H1 (cell line): ENCODE results near the gene PPP1R1A. TPM values are rescaled to one million over a fixed set of nuclear protein-coding genes. Genes with fewer than 3 reads are reported as not detected.

ENCODE experiments used
- CTCF ChIA-PET: fragments of 300-600 bp; sonication (Branson Sonifier 250); formaldehyde crosslinking; loops from one replicate; lab custom pipeline; 2021; ENCODE audit not compliant: partially characterized antibody; lab: Charles Lee
- POLR2A ChIA-PET: fragments of 300-600 bp; sonication (Branson Sonifier 250); formaldehyde crosslinking; loops from one replicate; lab custom pipeline; 2021; ENCODE audit warnings: inconsistent platforms; ENCODE audit not compliant: partially characterized antibody; lab: Charles Lee
- DNase-seq, 2 experiments: peaks; one replicate each; pipeline versions ENCODE4 v3.0.0 to v3.0.0-alpha.2; 2010 to 2022; ENCODE audit warnings: low spot score in 2 of 2, low read depth in 1 of 2, mixed read lengths in 1 of 2
- FAIRE-seq: peaks from 2 replicates; lab custom pipeline; 2011; peaks lifted over from hg19 to GRCh38; lab: Jason Lieb, UNC
- H2AFZ ChIP-seq: 2 replicates; pipeline ENCODE4 v1.8.1; 2012; ENCODE audit warnings: low read length, inconsistent platforms
- H2AK5ac ChIP-seq: 2 replicates; pipeline ENCODE4 v1.6.1; 2013; ENCODE audit warnings: low read depth, low read length
- H2BK120ac ChIP-seq: replicated peaks from 2 replicates; pipeline ENCODE3; 2013; ENCODE audit warnings: low read depth, low read length, inconsistent platforms
- H2BK12ac ChIP-seq: 2 replicates; pipeline ENCODE4 v1.6.1; 2013; ENCODE audit warnings: low read depth, low read length
- H2BK15ac ChIP-seq: 2 replicates; pipeline ENCODE4 v1.6.1; 2013; ENCODE audit warnings: low read length
- H2BK20ac ChIP-seq: 2 replicates; pipeline ENCODE4 v1.6.1; 2013; ENCODE audit warnings: low read length
- H2BK5ac ChIP-seq: 2 replicates; pipeline ENCODE4 v1.6.1; 2013; ENCODE audit warnings: low read depth, low read length
- H3K14ac ChIP-seq: 2 replicates; pipeline ENCODE4 v1.6.1; 2013; ENCODE audit warnings: inconsistent platforms; ENCODE audit not compliant: insufficient read length
- H3K18ac ChIP-seq: 2 replicates; pipeline ENCODE4 v1.6.1; 2013; ENCODE audit warnings: low read length; ENCODE audit errors: extremely low read depth
- H3K23ac ChIP-seq: 2 replicates; pipeline ENCODE4 v1.6.1; 2013; ENCODE audit warnings: inconsistent platforms; ENCODE audit not compliant: insufficient read length
- H3K23me2 ChIP-seq: 2 replicates; pipeline ENCODE4 v1.6.1; 2013; ENCODE audit warnings: low read depth, low read length
- H3K27ac ChIP-seq: 2 replicates; pipeline ENCODE4 v1.6.1; 2011; ENCODE audit warnings: low read depth, low read length, inconsistent platforms
- H3K27me3 ChIP-seq, 4 experiments: replicated peaks in 1 of 4; 1 replicate in 1 of 4; 2 replicates in 3 of 4; pipeline versions ENCODE4 v1.6.1 to v1.8.1; 2011 to 2013; ENCODE audit warnings: low read length in 3 of 4, mild to moderate bottlenecking in 3 of 4, inconsistent platforms in 2 of 4, mixed read lengths in 2 of 4, moderate library complexity in 1 of 4; ENCODE audit not compliant: control insufficient read depth in 3 of 4, insufficient read depth in 3 of 4; ENCODE audit errors: extremely low read depth in 1 of 4
- H3K36me3 ChIP-seq, 4 experiments: 2 replicates each; pipeline versions ENCODE4 v1.6.1 to v1.8.1; 2011 to 2013; ENCODE audit warnings: mild to moderate bottlenecking in 4 of 4, low read length in 3 of 4, moderate library complexity in 2 of 4, control low read depth in 1 of 4, inconsistent platforms in 1 of 4; ENCODE audit not compliant: insufficient read depth in 4 of 4, control insufficient read depth in 2 of 4
- H3K4ac ChIP-seq: replicated peaks from 2 replicates; pipeline ENCODE3; 2013; ENCODE audit warnings: low read length, low read depth, mixed read lengths, inconsistent platforms; ENCODE audit not compliant: insufficient read length
- H3K4me1 ChIP-seq, 4 experiments: replicated peaks in 1 of 4; 1 replicate in 1 of 4; 2 replicates in 3 of 4; pipeline versions ENCODE4 v1.6.1 to v1.8.1; 2011 to 2013; ENCODE audit warnings: low read length in 3 of 4, inconsistent platforms in 2 of 4, mixed read lengths in 1 of 4; ENCODE audit not compliant: insufficient read depth in 4 of 4, control insufficient read depth in 3 of 4
- H3K4me2 ChIP-seq, 2 experiments: 2 replicates each; pipeline versions ENCODE4 v1.6.1 to v1.8.1; 2011 to 2013; ENCODE audit warnings: low read depth in 2 of 2, low read length in 2 of 2, control low read depth in 1 of 2, inconsistent platforms in 1 of 2, mild to moderate bottlenecking in 1 of 2; ENCODE audit not compliant: insufficient read depth in 1 of 2
- H3K4me3 ChIP-seq, 4 experiments: fragments of 200-600, 300-600 bp in 1 of 4; sonication (generic), shearing (Covaris generic), sonication (Bioruptor Twin) in 1 of 4; 2 replicates each; pipeline versions ENCODE4 v1.5.1 to v1.8.1; 2011 to 2016; ENCODE audit warnings: low read length in 4 of 4, low read depth in 3 of 4, control low read depth in 2 of 4, inconsistent platforms in 2 of 4, mild to moderate bottlenecking in 2 of 4, mixed read lengths in 1 of 4, moderate library complexity in 1 of 4; ENCODE audit not compliant: insufficient read depth in 2 of 4; ENCODE audit errors: extremely low read depth in 1 of 4
- H3K56ac ChIP-seq: replicated peaks from 2 replicates; pipeline ENCODE3; 2013; ENCODE audit warnings: low read depth, mild to moderate bottlenecking, mixed read lengths, low read length, inconsistent platforms; ENCODE audit not compliant: insufficient read length
- H3K79me1 ChIP-seq: 2 replicates; pipeline ENCODE4 v1.6.1; 2013; ENCODE audit warnings: low read depth, low read length, control low read depth
- H3K79me2 ChIP-seq, 2 experiments: 2 replicates each; pipeline versions ENCODE4 v1.6.1 to v1.8.1; 2012 to 2013; ENCODE audit warnings: low read length in 2 of 2, mild to moderate bottlenecking in 2 of 2, inconsistent platforms in 1 of 2; ENCODE audit not compliant: insufficient read depth in 2 of 2, control insufficient read depth in 1 of 2
- H3K9ac ChIP-seq, 4 experiments: replicated peaks in 1 of 4; 1 replicate in 1 of 4; 2 replicates in 3 of 4; pipeline versions ENCODE4 v1.6.1 to v1.8.1; 2011 to 2013; ENCODE audit warnings: low read depth in 3 of 4, low read length in 3 of 4, control low read depth in 2 of 4, mild to moderate bottlenecking in 2 of 4, moderate library complexity in 2 of 4, inconsistent platforms in 1 of 4; ENCODE audit errors: extremely low read depth in 1 of 4
- H3K9me3 ChIP-seq, 2 experiments: 2 replicates each; pipeline versions ENCODE4 v1.6.1 to v1.8.1; 2012 to 2013; ENCODE audit warnings: mild to moderate bottlenecking in 2 of 2, moderate library complexity in 2 of 2, control low read depth in 1 of 2, inconsistent platforms in 1 of 2, low read depth in 1 of 2, low read length in 1 of 2, mixed read lengths in 1 of 2; ENCODE audit not compliant: insufficient read depth in 2 of 2
- H4K20me1 ChIP-seq, 2 experiments: replicated peaks in 1 of 2; 2 replicates each; pipeline versions ENCODE3 to v1.8.1; 2011 to 2013; ENCODE audit warnings: inconsistent platforms in 2 of 2, low read length in 2 of 2, mild to moderate bottlenecking in 1 of 2; ENCODE audit not compliant: insufficient read depth in 2 of 2, control insufficient read depth in 1 of 2
- H4K5ac ChIP-seq: 2 replicates; pipeline ENCODE4 v1.6.1; 2013; ENCODE audit warnings: low read length, low read depth, mixed read lengths, inconsistent platforms; ENCODE audit not compliant: insufficient read length
- H4K8ac ChIP-seq: 2 replicates; pipeline ENCODE4 v1.8.0; 2013; ENCODE audit warnings: mild to moderate bottlenecking, moderate library complexity, low read length, inconsistent platforms; ENCODE audit not compliant: insufficient read depth; ENCODE audit errors: extremely low read depth
- H4K91ac ChIP-seq: replicated peaks from 2 replicates; pipeline ENCODE3; 2013; ENCODE audit warnings: low read length, mixed read lengths, inconsistent platforms; ENCODE audit not compliant: insufficient read length
- BACH1 ChIP-seq: IDR thresholded peaks from 2 replicates; pipeline ENCODE4 v1.6.1; 2012; ENCODE audit warnings: low read length, improper control_type of control experiment
- ZNF274 ChIP-seq: IDR thresholded peaks from 2 replicates; pipeline ENCODE4 v1.7.0; 2012; ENCODE audit warnings: low read length, borderline replicate concordance; ENCODE audit errors: extremely low read depth
- whole genome bisulfite sequencing, 2 experiments: shearing (Covaris generic) in 1 of 2; methylation state at CpG; one replicate each; pipeline versions ENCODE4 v1.1.6 to v1.1.7; 2013 to 2015; ENCODE audit warnings: low lambda C conversion rate in 2 of 2, mixed read lengths in 2 of 2, inconsistent platforms in 1 of 2, low coverage in 1 of 2, missing lambda C conversion rate in 1 of 2; ENCODE audit not compliant: insufficient replicate concordance in 2 of 2, insufficient coverage in 1 of 2, insufficient read length in 1 of 2; ENCODE audit errors: extremely low coverage in 1 of 2, missing lambda C conversion rate in 1 of 2; 5-methylcytosine and 5-hydroxymethylcytosine counted together
- polyA plus RNA-seq, 7 experiments: library from polyadenylated mRNA; depleted of rRNA in 3 of 7; stranded (reverse) in 5 of 7; unstranded in 2 of 7; fragments of >200 nt in 5 of 7; fragments of 200-250 nt in 2 of 7; gene quantifications; 1 replicate in 5 of 7; 2 replicates in 1 of 7; 4 replicates in 1 of 7; pipeline versions ENCODE4 v1.2.1 to v1.2.3, GENCODE V29; 2011 to 2013; ENCODE audit warnings: missing spikeins in 2 of 7, mixed read lengths in 2 of 7
- total RNA-seq: library from RNA; stranded (reverse); fragmentation: NEBNext Ultra II Directional; extraction: Animal tissue kit (Norgen Biotek cat#: 25700); gene quantifications from 2 replicates; pipeline ENCODE4 v1.2.1, GENCODE V29; 2021

The PPP1R1A gene
- total and polyA plus RNA-seq, 2 of the 8 experiments (the other 6 are each of a cell fraction or from before 2014, with no cell fraction given): 5.8 to 13.1 TPM

GRCh38 chr12:54602661-54603060 is 14.2 kb upstream of the PPP1R1A start:
- Histone ChIP-seq H3K9me3 (no peaks in the 10 kb centered on the region), H2AK5ac (no peak overlapping the region), H3K4me3 (no peak overlapping the region), H2BK5ac (no peak overlapping the region), H3K27me3 (peaks cover 0 to 5% (median under 1%) of the 10 kb centered on the region in 4 experiments; a peak in 3 of 7 replicates)
- 71% methylated on average over 2 of the region's 2 CpGs; no CpG with 5 or more reads in 1 of the 2 experiments for WGBS, 2 experiments
- TF ChIP-seq ZNF274 (no peak), BACH1 (no peak)
- TF ChIP-seq, all 59 proteins: peak for 0
- H3K14ac ChIP-seq: no peak overlapping the region
- no peak overlapping the region for H3K23ac ChIP-seq
- ChIA-PET CTCF (interaction anchor here (1.1 to 6.8 kb wide), 21 partner anchors 11 to 367 kb away, joined by 3 to 48 read pairs (median 5); partner anchors contain the start of gene PPP1R1A), POLR2A (no interaction called here)
- H3K18ac ChIP-seq: no peak overlapping the region
- no peak overlapping the region for H3K4me2 ChIP-seq
- no peak overlapping the region for H3K4ac ChIP-seq
- no peak overlapping the region for H3K56ac ChIP-seq
- no peaks in the 10 kb centered on the region for H4K20me1 ChIP-seq
- H2BK120ac ChIP-seq: no peak overlapping the region
- H3K23me2 ChIP-seq: no peaks in the 10 kb centered on the region
- no peak overlapping the region for H4K91ac ChIP-seq
- no peaks in the 10 kb centered on the region for H3K79me1 ChIP-seq
- FAIRE-seq (no peak), DNase-seq (no peak)
- H3K79me2 ChIP-seq: no peaks in the 10 kb centered on the region
- H3K9ac ChIP-seq: no peak overlapping the region
- H4K5ac ChIP-seq: no peak overlapping the region
- H2BK15ac ChIP-seq: no peak overlapping the region
- no peaks in the 10 kb centered on the region for H3K4me1 ChIP-seq
- H4K8ac ChIP-seq: no peak overlapping the region
- no peak overlapping the region for H3K27ac ChIP-seq
- H2BK12ac ChIP-seq: no peak overlapping the region
- no peak overlapping the region for H2AFZ ChIP-seq
- H2BK20ac ChIP-seq: no peak overlapping the region
- no peaks in the 10 kb centered on the region for H3K36me3 ChIP-seq
